GM12878 (cell line): ENCODE results near the gene ZNF644. TPM values are rescaled to one million over a fixed set of nuclear protein-coding genes. Genes with fewer than 3 reads are reported as not detected.
A peak's percentile ranks its signal among the peaks of the same experiment; 100 is the strongest.

Experiments
- ATAC-seq: fragments of 200-7000 bp; cut with Tn5 transposase; 3 replicates; pipeline ENCODE4 v1.9.1; 2020; ENCODE audit warnings: mild to moderate bottlenecking, moderate library complexity
- BruUV-seq: library from RNA; stranded (reverse); fragments of 400-500 nt; replicated peaks from 2 replicates; lab custom pipeline; 2021; lab: Mats Ljungman, UMichigan
- CTCF ChIA-PET: fragments of 300-600 bp; sonication (Branson Sonifier 250); formaldehyde crosslinking; extraction: SDS; loops from one replicate; lab custom pipeline; 2021; ENCODE audit warnings: inconsistent platforms; lab: Yijun Ruan, JAX
- POLR2A ChIA-PET: fragments of 350-600 bp; formaldehyde crosslinking; extraction: SDS; loops from one replicate; lab custom pipeline; 2021; ENCODE audit warnings: inconsistent platforms; lab: Charles Lee
- RAD21 ChIA-PET: fragments of 300-600 bp; sonication (Branson Sonifier 250); formaldehyde crosslinking; loops from one replicate; lab custom pipeline; 2023; ENCODE audit warnings: antibody characterized with exemption; ENCODE audit not compliant: unreplicated experiment; lab: Charles Lee
- SMC1A ChIA-PET: fragments of 300-600 bp; sonication (Branson Sonifier 250); formaldehyde crosslinking; loops from one replicate; lab custom pipeline; 2023; ENCODE audit not compliant: unreplicated experiment, uncharacterized antibody; lab: Charles Lee
- DNase-seq: peaks from one replicate; pipeline ENCODE4 v3.0.0-alpha.2; 2011; ENCODE audit warnings: low read depth, low spot score
- FAIRE-seq: peaks from 3 replicates; lab custom pipeline; 2011; peaks lifted over from hg19 to GRCh38; lab: Jason Lieb, UNC
- H2AFZ ChIP-seq: 2 replicates; pipeline ENCODE4 v1.6.0; 2011; ENCODE audit warnings: low read depth, low read length, control low read depth; ENCODE audit not compliant: control insufficient read depth
- H3K27ac ChIP-seq: 2 replicates; pipeline ENCODE4 v1.5.1; 2011; ENCODE audit warnings: control low read depth; ENCODE audit not compliant: control insufficient read depth, insufficient read depth
- H3K27me3 ChIP-seq, 2 experiments: replicated peaks in 1 of 2; 2 replicates each; pipeline versions ENCODE4 v1.6.0 to v1.6.1; 2011; ENCODE audit warnings: low read length in 1 of 2; ENCODE audit not compliant: control insufficient read depth in 2 of 2, insufficient read depth in 2 of 2
- H3K36me3 ChIP-seq, 2 experiments: 2 replicates each; pipeline ENCODE4 v1.5.1; 2011; ENCODE audit warnings: low read length in 1 of 2; ENCODE audit not compliant: control insufficient read depth in 2 of 2, insufficient read depth in 2 of 2
- H3K4me1 ChIP-seq: 2 replicates; pipeline ENCODE4 v1.6.1; 2011; ENCODE audit warnings: mild to moderate bottlenecking, low read length, moderate library complexity, mixed read lengths; ENCODE audit not compliant: control insufficient read depth, insufficient read depth
- H3K4me2 ChIP-seq: 2 replicates; pipeline ENCODE4 v1.6.0; 2011; ENCODE audit warnings: control low read depth; ENCODE audit not compliant: control insufficient read depth, insufficient read depth
- H3K4me3 ChIP-seq: fragments of 200-600 bp; sonication (generic); 2 replicates; pipeline ENCODE4 v1.5.1; 2016
- H3K79me2 ChIP-seq: 2 replicates; pipeline ENCODE4 v1.6.0; 2011; ENCODE audit warnings: low read length; ENCODE audit not compliant: control insufficient read depth, insufficient read depth
- H3K9ac ChIP-seq: 2 replicates; pipeline ENCODE4 v1.8.0; 2011; ENCODE audit warnings: low read length, control low read depth, mixed read lengths; ENCODE audit not compliant: control insufficient read depth, insufficient read depth
- H3K9me3 ChIP-seq: replicated peaks from 3 replicates; pipeline ENCODE4 v1.5.1; 2011; ENCODE audit warnings: mild to moderate bottlenecking, low read length; ENCODE audit not compliant: control insufficient read depth, insufficient read depth
- H4K20me1 ChIP-seq: 2 replicates; pipeline ENCODE4 v1.6.0; 2011; ENCODE audit not compliant: control insufficient read depth, insufficient read depth
- CHD1 ChIP-seq: IDR thresholded peaks from 2 replicates; pipeline ENCODE4 v1.6.1; 2012; ENCODE audit warnings: low read depth, low read length, improper control_type of control experiment
- MTA3 ChIP-seq: IDR thresholded peaks from 2 replicates; pipeline ENCODE4 v1.6.1; 2012; ENCODE audit warnings: low read length, inconsistent platforms, borderline replicate concordance
- WGBS: methylation state at CpG from one replicate; pipeline ENCODE4 v1.1.6; 2016; ENCODE audit warnings: low lambda C conversion rate; ENCODE audit not compliant: insufficient replicate concordance, insufficient coverage; ENCODE audit errors: missing lambda C conversion rate; 5-methylcytosine and 5-hydroxymethylcytosine counted together
- in situ Hi-C: fragments of 300-500 bp; cut with MboI; formaldehyde crosslinking; loops from 9 replicates; pipeline ENCODE4 v1.14.3; 2018; ENCODE audit warnings: mixed read lengths
- intact Hi-C: fragments of 100-400 bp; cut with micrococcal nuclease; formaldehyde crosslinking; loops from one replicate; pipeline ENCODE4 v1.14.2; 2022; ENCODE audit not compliant: unreplicated experiment
- polyA plus RNA-seq, 11 experiments: library from polyadenylated mRNA; depleted of rRNA in 4 of 11; unstranded in 6 of 11; stranded (reverse) in 5 of 11; fragments of >200 nt; fragmentation: Nextera tagmentation in 4 of 11; fragmentation: Illumina TruSeq in 1 of 11; extraction: Ambion mirVana in 4 of 11; extraction: Trizol in 1 of 11; gene quantifications; 1 replicate in 1 of 11; 2 replicates in 10 of 11; pipeline versions ENCODE4 v1.2.1 to v1.2.3, GENCODE V29; 2011 to 2016; ENCODE audit warnings: inconsistent platforms in 2 of 11, missing spikeins in 2 of 11, low read depth in 1 of 11
- total RNA-seq, 4 experiments: library from RNA; depleted of rRNA in 3 of 4; stranded (reverse); fragments of >200 nt in 3 of 4; fragmentation: Illumina TruSeq in 1 of 4; extraction: Trizol in 1 of 4; gene quantifications; 2 replicates each; pipeline versions ENCODE4 v1.2.1 to v1.2.3, GENCODE V29; 2013 to 2021
- TF ChIP-seq, protein P1 (sequence below): fragments of 450-650 bp; IDR thresholded peaks from 2 replicates; pipeline ENCODE4 v1.6.1; 2016; ENCODE audit warnings: mild to moderate bottlenecking, moderate library complexity, borderline replicate concordance
- TF ChIP-seq, protein P2 (sequence below): fragments of 450-650 bp; IDR thresholded peaks from 2 replicates; pipeline ENCODE4 v1.6.1; 2017; ENCODE audit warnings: antibody characterized with exemption, mild to moderate bottlenecking, moderate library complexity

Gene ZNF644
- total and polyA plus RNA-seq, 10 of the 15 experiments (the other 5 are each of a cell fraction or from before 2014, with no cell fraction given) = 17.7 to 55.3 (median 29.5) TPM

DNA sequence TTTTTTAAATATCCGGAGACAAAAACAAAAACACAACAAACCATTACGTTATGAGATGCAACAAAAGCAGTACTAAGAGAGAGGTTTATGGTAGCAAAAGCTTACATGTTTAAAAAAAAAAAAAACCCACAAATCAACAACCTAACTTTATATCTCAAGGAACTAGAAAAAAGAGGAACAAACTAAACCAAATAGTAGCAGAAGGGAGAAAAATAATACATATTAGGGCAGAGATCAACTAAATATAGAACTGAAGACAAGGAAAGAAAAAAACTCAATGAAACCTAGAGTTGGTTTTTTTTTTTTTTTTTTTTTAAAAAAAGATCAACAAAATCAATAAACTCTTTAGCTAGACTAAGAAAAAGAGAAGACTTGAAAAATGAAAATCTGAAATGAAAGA is 34.9 kb downstream of the ZNF644 start:
- ATAC-seq (no peak; the same call in 2 of the 3 replicates), DNase-seq (no peak), FAIRE-seq (no peak)
- intact Hi-C loops (no loop called here), in situ Hi-C loops (no loop called here)
- POLR2A ChIA-PET = interaction anchor here (0.7 to 0.8 kb wide), 2 partner anchors 10 to 151 kb away, joined by 9 read pairs; no protein-coding TSS in a partner anchor
- BruUV-seq = no TSS peak
- no peak overlapping the region for H2AFZ ChIP-seq
- no peak overlapping the region for H3K9ac ChIP-seq
- RAD21 ChIA-PET = no interaction called here
- H3K4me1 ChIP-seq = peaks cover 8% of the 10 kb centered on the region
- peaks cover 2 to 9% of the 10 kb centered on the region in 2 experiments; a peak in 3 of 4 replicates for H3K36me3 ChIP-seq
- H3K9me3 ChIP-seq = peaks cover 26% of the 10 kb centered on the region
- CTCF ChIA-PET = interaction anchor here (0.6 kb wide), 1 partner anchor 22 kb away, joined by 4 read pairs; no protein-coding TSS in a partner anchor
- peaks cover 82% of the 10 kb centered on the region for H3K79me2 ChIP-seq
- H3K27ac ChIP-seq = no peak overlapping the region
- no peak overlapping the region for H3K4me3 ChIP-seq
- SMC1A ChIA-PET = no interaction called here
- no peaks in the 10 kb centered on the region for H3K27me3 ChIP-seq
- TF ChIP-seq, protein P1, sequence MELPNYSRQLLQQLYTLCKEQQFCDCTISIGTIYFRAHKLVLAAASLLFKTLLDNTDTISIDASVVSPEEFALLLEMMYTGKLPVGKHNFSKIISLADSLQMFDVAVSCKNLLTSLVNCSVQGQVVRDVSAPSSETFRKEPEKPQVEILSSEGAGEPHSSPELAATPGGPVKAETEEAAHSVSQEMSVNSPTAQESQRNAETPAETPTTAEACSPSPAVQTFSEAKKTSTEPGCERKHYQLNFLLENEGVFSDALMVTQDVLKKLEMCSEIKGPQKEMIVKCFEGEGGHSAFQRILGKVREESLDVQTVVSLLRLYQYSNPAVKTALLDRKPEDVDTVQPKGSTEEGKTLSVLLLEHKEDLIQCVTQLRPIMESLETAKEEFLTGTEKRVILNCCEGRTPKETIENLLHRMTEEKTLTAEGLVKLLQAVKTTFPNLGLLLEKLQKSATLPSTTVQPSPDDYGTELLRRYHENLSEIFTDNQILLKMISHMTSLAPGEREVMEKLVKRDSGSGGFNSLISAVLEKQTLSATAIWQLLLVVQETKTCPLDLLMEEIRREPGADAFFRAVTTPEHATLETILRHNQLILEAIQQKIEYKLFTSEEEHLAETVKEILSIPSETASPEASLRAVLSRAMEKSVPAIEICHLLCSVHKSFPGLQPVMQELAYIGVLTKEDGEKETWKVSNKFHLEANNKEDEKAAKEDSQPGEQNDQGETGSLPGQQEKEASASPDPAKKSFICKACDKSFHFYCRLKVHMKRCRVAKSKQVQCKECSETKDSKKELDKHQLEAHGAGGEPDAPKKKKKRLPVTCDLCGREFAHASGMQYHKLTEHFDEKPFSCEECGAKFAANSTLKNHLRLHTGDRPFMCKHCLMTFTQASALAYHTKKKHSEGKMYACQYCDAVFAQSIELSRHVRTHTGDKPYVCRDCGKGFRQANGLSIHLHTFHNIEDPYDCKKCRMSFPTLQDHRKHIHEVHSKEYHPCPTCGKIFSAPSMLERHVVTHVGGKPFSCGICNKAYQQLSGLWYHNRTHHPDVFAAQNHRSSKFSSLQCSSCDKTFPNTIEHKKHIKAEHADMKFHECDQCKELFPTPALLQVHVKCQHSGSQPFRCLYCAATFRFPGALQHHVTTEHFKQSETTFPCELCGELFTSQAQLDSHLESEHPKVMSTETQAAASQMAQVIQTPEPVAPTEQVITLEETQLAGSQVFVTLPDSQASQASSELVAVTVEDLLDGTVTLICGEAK = peak; percentile 31; the same call in 1 of the 2 replicates
- no peak for TF ChIP-seq CHD1
- TF ChIP-seq MTA3 = no peak
- TF ChIP-seq, protein P2, sequence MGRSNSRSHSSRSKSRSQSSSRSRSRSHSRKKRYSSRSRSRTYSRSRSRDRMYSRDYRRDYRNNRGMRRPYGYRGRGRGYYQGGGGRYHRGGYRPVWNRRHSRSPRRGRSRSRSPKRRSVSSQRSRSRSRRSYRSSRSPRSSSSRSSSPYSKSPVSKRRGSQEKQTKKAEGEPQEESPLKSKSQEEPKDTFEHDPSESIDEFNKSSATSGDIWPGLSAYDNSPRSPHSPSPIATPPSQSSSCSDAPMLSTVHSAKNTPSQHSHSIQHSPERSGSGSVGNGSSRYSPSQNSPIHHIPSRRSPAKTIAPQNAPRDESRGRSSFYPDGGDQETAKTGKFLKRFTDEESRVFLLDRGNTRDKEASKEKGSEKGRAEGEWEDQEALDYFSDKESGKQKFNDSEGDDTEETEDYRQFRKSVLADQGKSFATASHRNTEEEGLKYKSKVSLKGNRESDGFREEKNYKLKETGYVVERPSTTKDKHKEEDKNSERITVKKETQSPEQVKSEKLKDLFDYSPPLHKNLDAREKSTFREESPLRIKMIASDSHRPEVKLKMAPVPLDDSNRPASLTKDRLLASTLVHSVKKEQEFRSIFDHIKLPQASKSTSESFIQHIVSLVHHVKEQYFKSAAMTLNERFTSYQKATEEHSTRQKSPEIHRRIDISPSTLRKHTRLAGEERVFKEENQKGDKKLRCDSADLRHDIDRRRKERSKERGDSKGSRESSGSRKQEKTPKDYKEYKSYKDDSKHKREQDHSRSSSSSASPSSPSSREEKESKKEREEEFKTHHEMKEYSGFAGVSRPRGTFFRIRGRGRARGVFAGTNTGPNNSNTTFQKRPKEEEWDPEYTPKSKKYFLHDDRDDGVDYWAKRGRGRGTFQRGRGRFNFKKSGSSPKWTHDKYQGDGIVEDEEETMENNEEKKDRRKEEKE = no peak
- H3K4me2 ChIP-seq = no peak overlapping the region
- no peaks in the 10 kb centered on the region for H4K20me1 ChIP-seq
- 48% methylated on average over 2 of the region's 2 CpGs for WGBS
